ENCODE data around the gene LAMB4.

The LAMB4 gene

GRCh38 chr7:108142675-108143259 is 12.6 kb upstream of the LAMB4 start:
- DNase-seq = no peak

GRCh38 chr7:108142180-108142579 is 12.0 kb upstream of the LAMB4 start:
- DNase-seq = no peak

GRCh38 chr7:108140671-108141070 is 10.5 kb upstream of the LAMB4 start:
- DNase-seq = no peak

DNA sequence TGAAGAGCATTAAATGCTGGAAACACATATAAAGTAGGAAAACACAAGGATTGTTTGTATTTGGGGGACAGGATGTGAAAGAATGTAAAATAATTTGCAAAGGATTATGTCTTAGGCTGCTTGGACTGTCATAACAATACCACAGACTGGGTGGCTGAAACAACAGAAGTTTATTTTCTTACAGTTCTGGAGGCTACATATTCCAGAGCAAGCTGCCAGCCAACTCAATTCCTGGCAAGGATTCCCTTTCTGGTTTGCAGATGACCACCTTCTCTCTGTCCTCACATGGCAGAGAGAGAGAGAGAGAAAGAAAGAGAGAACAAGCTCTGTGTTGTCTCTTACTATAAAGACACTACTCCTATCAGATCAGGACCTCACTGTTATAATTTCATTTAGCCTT is 8.8 kb upstream of the LAMB4 start:
- no peak for DNase-seq

- DNase-seq = no peak
Measured at GRCh38 chr7:108137993-108138392, 7.8 kb upstream of the LAMB4 start.

GRCh38 chr7:108137040-108137439 is 6.9 kb upstream of the LAMB4 start:
- DNase-seq = no peak

GRCh38 chr7:108136191-108136688 is 6.1 kb upstream of the LAMB4 start:
- DNase-seq = no peak

- DNase-seq = no peak
Measured at GRCh38 chr7:108135446-108136190, 5.5 kb upstream of the LAMB4 start.

DNA sequence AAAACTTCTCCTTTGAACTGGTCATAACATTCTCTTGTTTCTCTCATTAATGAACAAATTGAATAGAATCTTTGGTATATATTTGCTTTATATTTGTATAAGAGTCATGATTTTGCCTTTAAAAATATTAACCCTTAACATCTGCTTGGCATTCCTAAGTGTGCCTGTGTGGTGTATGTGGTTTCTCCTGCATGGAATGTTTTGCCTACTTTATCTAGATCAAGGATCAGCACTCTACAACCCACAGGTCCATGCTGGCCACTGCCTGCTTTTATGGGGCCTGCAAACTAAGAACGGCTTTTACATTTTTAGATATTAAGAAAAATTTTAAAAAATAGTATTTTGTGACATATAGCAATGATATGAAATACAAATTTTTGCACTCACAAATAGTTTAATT is 4.3 kb upstream of the LAMB4 start:
- no peak for DNase-seq

DNA sequence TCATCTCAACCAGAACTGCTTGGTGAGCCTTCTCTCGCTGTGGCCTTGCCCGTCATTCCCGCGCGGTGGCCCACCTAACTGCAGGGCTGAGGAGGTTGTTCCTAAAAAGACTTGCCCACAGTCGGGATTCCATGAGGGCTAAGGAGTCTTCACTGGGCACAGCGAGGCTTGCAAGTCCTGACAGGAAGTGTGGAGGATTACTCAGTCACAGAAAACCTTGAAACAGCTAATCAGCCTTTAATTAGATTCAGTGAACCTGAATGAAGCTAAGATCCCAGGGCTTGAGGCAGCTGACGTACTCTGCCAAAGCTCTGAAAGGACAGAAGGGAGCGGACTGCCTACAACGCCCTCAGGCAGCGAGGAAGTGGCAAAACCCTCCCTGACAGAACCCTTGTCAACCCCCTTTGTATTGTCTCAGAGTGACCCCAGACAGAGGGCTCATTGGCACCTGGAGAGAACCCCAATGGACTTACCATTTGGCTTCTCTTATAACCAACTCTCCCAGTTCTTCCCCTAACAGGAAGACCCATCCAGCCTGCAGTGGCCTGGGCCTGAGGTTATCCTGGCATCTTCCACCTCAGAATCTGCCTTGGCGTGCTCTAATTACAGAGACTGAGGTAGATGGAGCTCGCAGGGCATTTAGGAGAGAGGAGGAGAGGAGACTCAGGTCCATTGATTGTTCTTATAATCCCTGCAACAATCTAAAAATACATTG is 2.5 kb upstream of the LAMB4 start:
- DNase-seq = no peak

DNA sequence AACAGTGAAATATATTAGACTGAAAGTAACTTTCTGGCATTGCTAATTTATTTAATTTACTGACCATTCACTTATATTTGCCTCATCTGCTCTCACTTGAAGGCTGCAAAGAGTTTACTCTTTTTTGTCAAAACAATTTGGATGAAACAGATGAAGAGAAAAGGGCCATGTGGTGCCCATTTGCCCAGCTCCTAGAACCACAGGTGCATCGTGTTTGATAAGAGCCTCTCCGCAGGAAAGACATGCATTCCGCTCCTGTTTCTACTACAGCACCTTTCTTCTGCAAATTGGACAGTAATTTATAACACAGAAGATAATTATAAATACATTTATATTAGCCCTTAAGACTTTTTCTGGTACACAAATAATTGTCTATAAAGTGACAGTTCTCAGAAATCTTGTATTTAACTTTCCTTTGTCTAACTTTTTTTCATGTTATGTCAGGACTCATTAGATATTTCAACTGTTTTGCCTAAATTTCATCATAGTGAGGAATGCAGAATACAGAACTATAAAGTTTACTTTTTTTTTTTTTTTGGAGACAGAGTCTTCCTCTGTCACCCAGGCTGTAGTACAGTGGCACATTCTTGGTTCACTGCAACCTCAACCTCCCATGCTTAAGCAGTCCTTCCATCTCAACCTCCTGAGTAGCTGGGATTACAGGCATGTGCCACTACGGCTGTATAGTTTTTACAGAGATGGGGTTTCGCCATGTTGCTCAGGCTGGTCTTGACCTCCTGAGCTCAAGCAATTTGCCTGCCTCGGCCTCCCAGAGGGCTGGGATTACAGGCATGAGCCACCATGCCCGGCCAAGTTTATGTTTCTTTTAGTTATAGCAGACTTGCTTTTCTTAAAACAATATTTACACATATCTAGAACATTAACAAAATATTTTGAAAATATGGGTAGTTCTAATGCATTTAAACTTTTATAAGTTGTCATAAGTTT is 869 bp downstream of the LAMB4 start:
- DNase-seq = no peak

DNA sequence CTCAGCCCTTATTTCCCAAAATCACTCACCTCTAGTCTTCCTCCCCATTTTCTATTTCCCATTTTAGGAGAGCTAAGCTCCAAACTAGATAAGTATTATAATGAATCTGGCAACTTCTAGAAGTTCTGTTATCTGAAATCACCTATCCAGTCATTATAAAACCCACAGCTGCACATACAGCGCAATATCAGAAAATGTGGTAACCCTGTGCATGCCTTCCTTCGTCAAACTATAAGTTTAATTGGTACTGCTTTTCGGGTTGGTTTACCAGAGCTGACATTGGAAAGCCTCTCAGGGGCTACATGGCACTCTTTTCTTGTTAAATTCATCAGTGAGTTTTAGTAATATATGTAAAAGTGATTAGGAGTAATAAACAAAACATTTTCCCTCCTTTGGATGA is 1.6 kb downstream of the LAMB4 start:
- DNase-seq = no peak

DNA sequence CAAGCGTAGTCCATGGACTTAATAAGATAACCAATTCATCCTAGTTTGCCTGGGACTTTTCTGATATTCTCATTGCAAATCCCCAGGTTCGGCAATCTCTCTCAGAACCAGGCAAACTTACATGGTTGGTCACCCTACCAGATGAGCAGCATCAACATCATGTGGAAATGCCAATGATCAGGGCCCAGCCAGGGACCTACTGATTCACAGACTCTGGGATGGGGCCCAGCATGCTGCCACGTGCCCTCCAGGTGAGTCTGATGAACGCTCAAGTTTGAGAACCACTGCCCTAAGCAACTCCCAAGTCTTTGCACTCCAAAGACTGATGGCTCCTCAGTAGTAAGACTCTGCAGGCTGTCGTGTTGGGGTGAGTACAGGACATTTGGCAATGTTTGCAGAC is 2.7 kb downstream of the LAMB4 start:
- DNase-seq = no peak

GRCh38 chr7:108124820-108125219 is 5.3 kb downstream of the LAMB4 start:
- DNase-seq = no peak

DNA sequence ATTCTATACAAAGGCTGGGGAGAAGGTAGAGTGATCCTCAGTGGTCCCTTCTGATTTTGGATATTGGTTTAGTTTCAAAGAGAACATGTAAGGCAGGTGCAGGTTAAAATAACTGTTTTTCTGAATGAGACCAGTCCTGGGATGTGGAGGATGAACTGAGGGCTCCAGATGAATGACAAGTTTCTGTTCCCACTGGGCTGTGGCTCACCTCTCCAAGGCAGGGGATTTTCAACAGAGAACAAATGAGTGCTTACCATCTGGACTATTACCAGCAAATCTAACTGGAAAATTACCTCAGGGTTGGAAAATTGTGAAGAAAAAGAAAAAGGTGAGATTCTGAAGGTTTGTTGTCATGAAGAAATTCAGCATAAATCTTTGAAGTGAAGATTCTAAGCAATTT is 8.0 kb downstream of the LAMB4 start:
- DNase-seq = no peak

DNA sequence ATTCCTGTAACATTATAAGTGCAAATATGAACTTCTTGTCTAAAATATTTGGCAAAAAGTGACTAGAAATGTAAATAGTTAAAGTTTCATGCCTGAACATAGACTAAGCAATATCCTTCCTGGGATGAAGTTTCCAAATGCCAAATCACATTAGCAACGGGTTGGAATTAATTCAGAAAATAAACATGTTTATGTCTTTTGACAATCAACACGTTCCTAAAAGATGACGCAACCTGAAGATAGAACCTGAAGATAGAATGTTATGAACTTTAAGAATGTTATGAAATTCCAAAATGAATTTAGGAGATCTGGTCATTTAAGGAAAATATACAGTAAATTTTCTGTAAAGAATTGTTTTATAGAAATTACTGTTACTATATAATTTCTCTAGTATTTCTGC is 9.2 kb downstream of the LAMB4 start:
- no peak for DNase-seq

GRCh38 chr7:108120196-108120595 is 10.0 kb downstream of the LAMB4 start:
- DNase-seq = no peak

DNA sequence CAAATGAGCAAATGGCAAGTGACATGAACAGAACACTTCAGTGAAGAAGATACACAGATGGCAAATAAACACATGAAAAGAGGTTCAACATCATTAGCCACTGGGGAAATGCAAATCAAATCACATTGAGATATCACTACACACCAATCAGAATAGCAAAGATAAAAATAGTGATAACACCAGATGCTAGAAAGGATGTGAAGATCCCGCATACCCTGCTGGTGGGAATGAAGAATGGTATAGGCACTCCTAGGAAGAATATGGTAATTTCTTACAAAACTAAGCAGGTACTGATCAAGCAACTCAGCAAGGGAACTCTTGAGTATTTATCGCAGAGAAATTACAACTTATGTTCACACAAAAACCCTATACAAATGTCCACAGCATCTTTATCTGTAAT is 11.2 kb downstream of the LAMB4 start:
- DNase-seq = no peak

DNA sequence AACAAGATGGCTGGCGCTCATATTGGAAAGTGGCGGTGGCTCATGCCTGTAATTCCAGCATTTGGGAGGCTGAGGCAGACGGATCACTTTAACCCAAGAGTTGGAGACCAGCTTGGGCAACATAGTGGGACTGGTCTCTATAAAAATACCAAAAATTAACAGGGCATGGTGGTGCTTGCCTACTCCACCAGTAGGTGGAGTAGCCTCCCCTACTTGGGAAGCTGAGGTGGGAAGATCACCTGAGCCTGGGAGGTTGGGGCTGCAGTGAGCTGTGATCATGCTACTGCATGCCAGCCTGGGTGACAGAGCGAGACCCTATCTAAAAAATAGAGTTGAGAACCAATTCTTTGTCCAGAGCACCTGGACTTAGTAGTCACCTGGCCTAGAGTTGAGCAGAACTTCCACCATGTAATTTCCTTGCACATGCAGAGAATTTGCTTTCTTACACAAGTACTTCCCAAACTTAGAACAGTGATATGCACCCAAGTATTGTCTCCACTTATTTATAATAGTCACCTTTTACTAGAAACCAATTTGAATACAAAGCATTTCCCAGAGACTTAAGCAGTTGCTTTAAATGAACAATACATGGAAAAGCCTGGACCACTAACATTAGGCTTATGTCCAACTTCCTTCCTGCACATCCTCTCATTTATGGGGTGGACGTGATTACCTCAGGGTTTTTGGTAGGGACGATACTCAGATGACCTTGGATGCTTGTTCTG is 15.9 kb downstream of the LAMB4 start:
- DNase-seq = no peak

DNA sequence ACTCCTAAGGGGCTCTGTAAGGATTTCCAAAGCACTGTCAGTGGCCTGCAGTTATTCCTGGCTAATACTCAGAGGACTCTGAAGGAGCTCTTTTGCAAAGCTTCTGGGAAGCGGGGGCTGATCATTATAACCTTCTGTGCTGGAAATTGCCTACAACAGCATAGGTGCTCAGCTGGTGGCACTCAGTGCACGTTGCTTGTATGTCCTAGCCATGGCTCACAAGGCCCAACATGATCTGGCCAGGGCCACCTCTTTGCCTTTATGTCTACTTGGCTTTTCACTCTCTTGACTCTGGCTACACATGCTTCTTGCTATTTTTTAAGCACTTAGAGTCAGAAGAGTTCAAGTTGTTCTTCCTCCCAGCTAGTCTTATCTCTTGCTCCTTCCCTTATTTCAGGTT is 17.5 kb downstream of the LAMB4 start:
- no peak for DNase-seq

GRCh38 chr7:108109221-108109908 is 20.8 kb downstream of the LAMB4 start:
- no peak for DNase-seq

GRCh38 chr7:108108131-108108530 is 22.0 kb downstream of the LAMB4 start:
- DNase-seq = no peak

Measured in EL (cell line).